IPS-20b (cell line): Measurements from ENCODE around the gene OR6C76.
A peak's percentile ranks its signal among the peaks of the same experiment; 100 is the strongest.
"Not testable (repeated sequence)": the region's sequence is repeated elsewhere in the genome, so short reads cannot be mapped to it uniquely, and the experiment has no call there.

Source experiments
- H3K27ac ChIP-seq: one replicate; pipeline ENCODE4 v1.5.1; 2013; ENCODE audit warnings: low read length
- H3K27me3 ChIP-seq: 2 replicates; pipeline ENCODE4 v1.6.1; 2013; ENCODE audit warnings: mild to moderate bottlenecking, low read length, inconsistent platforms; ENCODE audit not compliant: insufficient read depth
- H3K36me3 ChIP-seq: 2 replicates; pipeline ENCODE4 v1.6.1; 2013; ENCODE audit warnings: low read depth, mild to moderate bottlenecking, inconsistent platforms, low read length, moderate library complexity; ENCODE audit not compliant: insufficient read depth
- H3K4me1 ChIP-seq: 2 replicates; pipeline ENCODE4 v1.6.1; 2013; ENCODE audit warnings: mild to moderate bottlenecking, control low read depth, inconsistent platforms, low read length, moderate library complexity; ENCODE audit not compliant: insufficient read depth
- H3K4me3 ChIP-seq: 2 replicates; pipeline ENCODE4 v1.5.1; 2013; ENCODE audit warnings: mild to moderate bottlenecking, low read length, inconsistent platforms
- H3K9ac ChIP-seq: 2 replicates; pipeline ENCODE4 v1.6.1; 2013; ENCODE audit warnings: low read depth, mild to moderate bottlenecking, inconsistent platforms, low read length, moderate library complexity
- H3K9me3 ChIP-seq: 2 replicates; pipeline ENCODE4 v1.6.1; 2013; ENCODE audit warnings: mild to moderate bottlenecking, low read depth, low read length, inconsistent platforms; ENCODE audit not compliant: insufficient read depth

The OR6C76 gene

DNA sequence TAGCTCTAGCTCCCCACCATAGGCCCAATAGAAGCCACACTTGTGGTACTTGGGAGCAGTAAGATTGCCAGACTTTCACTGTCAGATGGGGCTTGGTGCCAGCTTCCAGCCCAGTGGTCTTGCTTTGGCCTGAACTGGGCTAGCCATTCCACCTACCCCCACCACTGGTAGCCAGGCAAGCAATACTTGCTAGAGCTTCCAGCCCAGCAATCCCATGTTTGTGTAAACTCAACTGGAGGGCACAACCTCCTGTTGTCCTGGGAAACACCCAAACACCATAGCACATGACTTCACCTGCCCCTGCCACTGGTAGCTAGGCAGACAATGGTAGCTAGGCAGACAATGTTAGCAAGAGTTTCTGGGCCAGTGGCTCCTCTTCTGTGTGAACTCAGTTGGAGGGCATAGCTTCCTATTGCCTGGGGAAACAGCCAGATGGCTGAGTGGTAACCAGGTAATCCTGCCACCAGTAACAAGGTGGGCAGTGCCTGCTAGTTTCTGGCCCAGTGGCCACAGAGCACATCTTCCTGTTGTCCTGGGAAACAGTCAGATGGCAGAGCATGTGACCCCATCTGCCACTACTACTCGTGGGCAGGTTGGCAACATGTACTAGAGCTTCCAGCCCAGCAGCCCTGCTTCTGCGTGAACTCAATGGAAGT is 5.6 kb upstream of the OR6C76 start:
- H3K27me3 ChIP-seq: no peaks in the 10 kb centered on the region
- H3K27ac ChIP-seq: no peak overlapping the region
- H3K4me1 ChIP-seq: no peaks in the 10 kb centered on the region
- H3K4me3 ChIP-seq: no peak overlapping the region
- no peaks in the 10 kb centered on the region for H3K36me3 ChIP-seq
- no peak overlapping the region for H3K9ac ChIP-seq
- H3K9me3 ChIP-seq: no peaks in the 10 kb centered on the region

DNA sequence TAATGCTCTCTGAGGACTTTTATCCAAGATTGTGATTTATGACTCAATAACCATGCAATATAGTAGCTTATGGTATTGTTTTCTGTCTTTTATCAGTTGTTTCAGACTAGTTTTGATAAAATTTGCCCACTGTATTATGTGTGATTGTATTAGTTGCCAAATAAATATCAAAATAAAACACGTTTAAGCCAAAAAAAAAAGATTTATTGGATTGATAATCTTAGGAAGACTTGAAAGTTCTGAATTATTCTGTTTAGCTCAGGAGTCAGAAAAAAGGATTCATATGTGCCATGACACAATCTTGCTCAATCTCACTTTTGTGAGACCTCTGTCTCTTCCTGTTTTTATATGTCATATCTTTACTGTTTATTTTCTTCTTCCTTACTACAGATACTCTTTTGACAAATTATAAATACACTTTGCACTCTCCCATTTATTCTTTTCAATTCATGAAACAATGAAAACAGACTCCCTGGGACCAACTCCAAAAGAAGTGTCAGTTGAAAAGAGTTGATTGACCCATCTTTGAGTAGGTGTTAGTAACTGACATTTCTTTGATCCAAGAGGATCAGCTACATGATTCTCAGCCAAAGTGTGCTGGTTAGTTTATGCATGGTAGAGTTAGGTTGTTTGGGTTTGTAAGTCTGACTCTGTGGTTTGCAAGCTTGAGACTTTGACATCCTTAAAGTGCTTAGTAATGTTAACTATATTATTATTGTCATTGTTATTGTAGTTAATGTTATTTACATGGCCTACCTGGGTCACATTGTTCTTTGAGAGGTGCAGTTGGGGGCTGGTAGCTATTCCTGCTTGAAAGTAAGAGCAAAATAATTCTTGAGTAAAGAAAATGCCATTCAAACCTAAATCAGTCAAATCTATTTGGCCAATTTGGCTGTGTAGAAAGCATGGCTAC is 2.5 kb downstream of the OR6C76 start:
- H3K9ac ChIP-seq: no peak overlapping the region
- no peaks in the 10 kb centered on the region for H3K9me3 ChIP-seq
- H3K27ac ChIP-seq: no peak overlapping the region
- H3K36me3 ChIP-seq: no peaks in the 10 kb centered on the region
- peaks cover 19% of the 10 kb centered on the region; the same call in 1 of the 2 replicates for H3K4me1 ChIP-seq
- H3K4me3 ChIP-seq: peak overlapping the region; percentile 15; the same call in 1 of the 2 replicates
- no peaks in the 10 kb centered on the region for H3K27me3 ChIP-seq

DNA sequence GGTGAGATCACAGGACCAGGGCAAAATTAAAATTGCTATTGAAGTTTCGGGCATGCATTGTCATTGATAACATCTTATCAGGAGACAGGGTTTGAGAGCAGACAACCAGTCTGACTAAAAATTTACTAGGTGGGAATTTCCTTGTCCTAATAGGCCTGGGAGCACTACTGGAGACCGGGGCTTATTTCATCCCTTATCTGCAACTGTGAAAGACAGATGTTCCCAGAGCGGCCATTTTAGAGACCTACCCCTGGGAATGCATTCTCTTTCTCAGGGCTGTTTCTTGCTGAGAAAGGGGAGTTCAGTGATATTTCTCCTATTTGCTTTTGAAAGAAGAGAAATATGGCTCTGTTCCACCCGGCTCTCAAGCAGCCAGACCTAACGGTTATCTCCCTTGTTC is 15.2 kb downstream of the OR6C76 start:
- not testable (repeated sequence) for H3K36me3 ChIP-seq, H3K4me3 ChIP-seq, H3K27me3 ChIP-seq, H3K27ac ChIP-seq, H3K9me3 ChIP-seq, H3K4me1 ChIP-seq, H3K9ac ChIP-seq

DNA sequence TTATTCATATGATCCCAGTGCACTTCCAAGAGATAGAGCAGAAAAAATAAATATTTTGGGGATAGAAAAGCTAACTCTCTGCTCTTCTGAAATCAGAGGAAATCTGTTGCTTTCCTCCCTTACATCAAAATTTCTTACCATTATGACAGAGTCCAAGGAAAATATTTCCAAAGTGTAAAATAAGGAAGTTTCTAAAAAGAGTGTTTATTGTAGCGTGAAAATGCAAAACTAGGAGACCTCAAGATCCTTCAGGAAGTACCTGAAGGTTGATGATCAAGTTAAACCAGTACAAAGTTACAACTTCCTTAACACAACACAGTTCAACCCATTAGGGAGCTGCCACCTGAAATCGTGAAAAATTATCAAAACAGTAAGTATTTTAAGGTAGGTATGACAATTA is 17.7 kb downstream of the OR6C76 start, which contains the start of gene OR6C2:
OR6C2 (plus strand) TSS at position 301 of the 400 bp plus-strand sequence. CDS start 8,138 bp downstream, outside the sequence.
- H3K9me3 ChIP-seq: peaks cover 7% of the 10 kb centered on the region; the same call in 1 of the 2 replicates
- H3K4me3 ChIP-seq: no peak within 1 kb of the TSS
- no peak within 1 kb of the TSS for H3K9ac ChIP-seq
- no peaks in the 10 kb centered on the region for H3K36me3 ChIP-seq
- H3K27ac ChIP-seq: no peak within 1 kb of the TSS
- H3K27me3 ChIP-seq: no peaks in the 10 kb centered on the region
- no peaks in the 10 kb centered on the region for H3K4me1 ChIP-seq

DNA sequence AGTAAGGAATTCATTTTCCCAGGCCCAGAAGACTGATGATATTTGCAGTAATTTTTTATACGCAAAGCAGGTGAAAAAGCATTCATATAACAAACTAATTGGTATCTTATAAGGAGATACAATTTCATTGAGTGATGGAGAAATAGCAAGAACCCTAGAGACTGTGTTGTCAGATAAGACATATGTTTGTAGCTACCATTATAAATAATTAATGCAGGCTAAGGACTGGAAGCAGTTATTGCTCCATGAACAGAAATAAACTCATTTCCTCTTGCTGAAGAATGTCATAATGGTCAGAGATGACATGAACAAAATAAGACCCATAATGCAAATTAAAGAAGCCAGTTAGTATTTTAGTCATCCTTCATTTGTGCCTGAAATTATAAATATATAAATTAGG is 19.3 kb downstream of the OR6C76 start:
- Histone ChIP-seq H3K27ac (no peak overlapping the region), H3K4me1 (no peaks in the 10 kb centered on the region), H3K9ac (no peak overlapping the region), H3K9me3 (peaks cover 3% of the 10 kb centered on the region; the same call in 1 of the 2 replicates), H3K27me3 (no peaks in the 10 kb centered on the region), H3K36me3 (no peaks in the 10 kb centered on the region), H3K4me3 (no peak overlapping the region)

DNA sequence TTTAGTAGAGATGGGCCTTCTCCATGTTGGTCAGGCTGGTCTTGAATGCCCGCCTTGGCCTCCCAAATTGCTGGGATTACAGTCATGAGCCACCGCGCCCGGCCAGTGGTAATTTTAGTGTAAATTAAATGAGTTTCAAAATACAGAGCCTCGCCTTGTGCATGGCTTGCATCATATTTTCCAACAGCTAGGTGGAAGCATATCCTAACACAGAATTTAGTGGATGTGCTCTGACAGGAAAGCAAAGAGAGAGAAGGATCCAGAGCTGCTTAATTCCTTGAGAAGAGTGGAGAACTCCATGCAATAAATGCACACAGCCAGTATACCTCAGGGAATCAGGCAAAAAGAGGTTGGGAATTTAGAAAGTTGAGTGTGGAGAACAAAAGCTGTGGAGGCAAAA is 20.3 kb downstream of the OR6C76 start:
- Histone ChIP-seq H3K9me3 (no peaks in the 10 kb centered on the region; the same call in 1 of the 2 replicates), H3K36me3 (no peaks in the 10 kb centered on the region), H3K9ac (no peak overlapping the region), H3K4me1 (no peaks in the 10 kb centered on the region), H3K4me3 (no peak overlapping the region), H3K27me3 (no peaks in the 10 kb centered on the region), H3K27ac (no peak overlapping the region)

DNA sequence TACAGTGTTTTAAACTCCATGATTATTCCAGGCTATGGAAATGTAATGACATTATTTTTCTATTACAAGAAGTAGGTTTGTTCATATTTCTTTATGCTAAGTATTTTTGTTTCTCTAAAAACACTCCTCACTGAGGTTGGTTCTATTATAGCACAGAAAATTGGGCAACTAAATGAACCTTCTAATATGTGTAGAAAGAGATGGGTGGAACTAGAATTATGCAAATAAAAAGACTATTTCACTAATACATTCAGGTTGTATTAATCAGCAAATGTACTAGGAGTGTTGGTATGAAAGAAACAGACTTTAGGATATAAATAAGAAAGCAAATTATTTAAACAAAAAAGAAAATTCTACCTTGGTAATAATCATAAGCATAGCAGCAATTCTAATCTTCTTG is 22.8 kb downstream of the OR6C76 start:
- no peaks in the 10 kb centered on the region for H3K27me3 ChIP-seq
- no peaks in the 10 kb centered on the region for H3K4me1 ChIP-seq
- H3K36me3 ChIP-seq: no peaks in the 10 kb centered on the region
- H3K9ac ChIP-seq: no peak overlapping the region
- no peaks in the 10 kb centered on the region for H3K9me3 ChIP-seq
- H3K4me3 ChIP-seq: no peak overlapping the region
- no peak overlapping the region for H3K27ac ChIP-seq

DNA sequence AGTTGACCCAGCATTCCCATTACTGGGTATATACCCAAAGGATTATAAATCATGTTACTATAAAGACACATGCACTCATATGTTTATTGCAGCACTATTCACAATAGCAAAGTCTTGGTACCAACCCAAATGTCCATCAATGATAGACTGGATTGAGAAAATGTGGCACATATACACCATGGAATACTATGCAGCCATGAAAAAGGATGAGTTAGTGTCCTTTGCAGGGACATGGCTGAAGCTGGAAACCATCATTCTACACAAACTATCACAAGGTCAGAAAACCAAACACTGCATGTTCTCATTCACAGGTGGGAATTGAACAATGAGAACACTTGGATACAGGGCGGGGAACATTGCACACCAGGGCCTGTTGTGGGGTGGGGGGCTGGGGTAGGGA is 38.9 kb downstream of the OR6C76 start:
- H3K9me3 ChIP-seq, H3K4me3 ChIP-seq, H3K27me3 ChIP-seq, H3K27ac ChIP-seq, H3K9ac ChIP-seq, H3K36me3 ChIP-seq, H3K4me1 ChIP-seq: not testable (repeated sequence)

DNA sequence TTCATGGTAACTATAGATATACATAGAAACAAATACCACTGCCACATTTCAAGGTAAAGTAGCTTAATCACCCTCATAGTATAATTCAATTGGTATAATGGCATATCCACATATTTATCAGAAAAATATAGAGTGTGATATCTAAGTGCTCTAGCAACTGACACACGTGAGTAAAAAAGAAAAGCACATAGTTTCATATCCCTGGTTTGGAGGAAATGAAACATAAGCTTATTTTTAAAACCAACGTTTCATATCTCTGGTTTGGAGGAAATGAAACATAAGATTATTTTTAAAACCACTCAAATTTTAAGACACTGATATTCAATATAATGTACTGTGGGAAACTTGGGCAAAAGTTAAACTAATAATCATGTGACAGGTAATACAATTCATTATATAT is 41.8 kb downstream of the OR6C76 start:
- Histone ChIP-seq H3K27ac (no peak overlapping the region), H3K4me3 (no peak overlapping the region), H3K4me1 (no peaks in the 10 kb centered on the region), H3K27me3 (no peaks in the 10 kb centered on the region), H3K9ac (no peak overlapping the region), H3K36me3 (no peaks in the 10 kb centered on the region), H3K9me3 (no peaks in the 10 kb centered on the region)

DNA sequence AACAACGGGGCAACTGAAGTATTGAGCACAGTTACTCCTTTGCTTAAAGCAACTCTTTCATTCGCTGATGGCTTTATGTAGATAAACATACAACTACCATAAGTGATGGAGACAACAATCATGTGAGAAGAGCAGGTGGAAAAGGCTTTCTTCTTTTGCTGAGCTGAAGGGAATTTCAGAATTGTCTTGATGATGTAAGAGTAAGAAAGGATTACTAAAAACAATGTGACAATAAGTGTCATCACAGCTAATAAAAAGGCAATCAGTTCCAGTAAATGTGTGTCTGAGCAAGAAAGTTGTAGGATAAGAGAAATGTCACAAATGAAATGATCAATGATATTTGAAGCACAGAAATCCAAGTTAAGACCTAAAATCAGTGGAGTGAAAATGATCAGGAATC is 43.2 kb downstream of the OR6C76 start:
- H3K4me3 ChIP-seq: no peak overlapping the region
- no peaks in the 10 kb centered on the region for H3K4me1 ChIP-seq
- H3K9me3 ChIP-seq: no peaks in the 10 kb centered on the region
- no peaks in the 10 kb centered on the region for H3K36me3 ChIP-seq
- H3K27me3 ChIP-seq: no peaks in the 10 kb centered on the region
- no peak overlapping the region for H3K27ac ChIP-seq
- no peak overlapping the region for H3K9ac ChIP-seq

DNA sequence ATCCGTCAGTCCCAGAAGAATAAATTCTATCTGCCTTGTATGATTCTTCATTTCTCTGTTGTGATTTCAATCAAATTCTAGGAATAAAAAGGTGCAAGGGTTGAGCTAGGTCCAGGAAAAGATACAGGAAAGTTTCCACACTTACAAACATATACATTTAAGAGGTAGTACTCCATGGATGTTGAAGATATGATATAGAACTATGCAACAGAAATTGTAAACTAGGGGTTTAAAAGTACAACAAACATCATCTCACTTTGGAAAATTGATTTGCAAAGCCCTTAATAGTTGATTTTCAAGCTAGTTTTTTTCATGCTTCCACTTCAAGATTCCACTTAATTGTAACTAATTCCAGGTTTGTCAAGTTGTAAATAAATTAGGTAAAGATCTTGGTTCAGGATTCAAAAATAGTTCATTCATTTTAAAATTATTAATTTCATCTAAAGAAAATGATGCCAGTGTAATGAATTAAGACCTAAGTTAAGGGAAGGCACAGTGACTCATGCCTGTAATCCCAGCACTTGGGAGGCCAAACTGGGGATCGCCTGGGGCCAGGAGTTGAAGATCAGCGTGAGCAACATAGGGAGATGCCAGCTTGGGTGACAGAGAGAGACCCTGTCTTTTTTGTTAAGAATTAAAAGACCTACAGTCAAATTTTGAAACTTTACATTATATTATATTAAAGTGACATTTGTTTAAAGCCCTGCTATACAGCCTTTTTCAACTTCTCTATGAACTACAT is 44.2 kb downstream of the OR6C76 start, which contains the start of gene OR6C70:
OR6C70 (minus strand) TSS at position 51 of the 742 bp plus-strand sequence; CDS start at position 51, 0 bp downstream.
- Histone ChIP-seq H3K36me3 (no peaks in the 10 kb centered on the region), H3K9me3 (no peaks in the 10 kb centered on the region), H3K27me3 (no peaks in the 10 kb centered on the region), H3K4me1 (no peaks in the 10 kb centered on the region), H3K27ac (no peak within 1 kb of the TSS), H3K9ac (no peak within 1 kb of the TSS), H3K4me3 (no peak within 1 kb of the TSS)
